NCI-H748 treated with DMSO at 0.1 percent for 48 hours (cell line): ENCODE data around the gene ZNF574.
"Not testable (repeated sequence)": the region's sequence is repeated elsewhere in the genome, so short reads cannot be mapped to it uniquely, and the experiment has no call there.

Experiments used
- DNase-seq: peaks from one replicate; lab custom pipeline; 2025; lab: John Stamatoyannopoulos, UW

ZNF574 gene, protein sequence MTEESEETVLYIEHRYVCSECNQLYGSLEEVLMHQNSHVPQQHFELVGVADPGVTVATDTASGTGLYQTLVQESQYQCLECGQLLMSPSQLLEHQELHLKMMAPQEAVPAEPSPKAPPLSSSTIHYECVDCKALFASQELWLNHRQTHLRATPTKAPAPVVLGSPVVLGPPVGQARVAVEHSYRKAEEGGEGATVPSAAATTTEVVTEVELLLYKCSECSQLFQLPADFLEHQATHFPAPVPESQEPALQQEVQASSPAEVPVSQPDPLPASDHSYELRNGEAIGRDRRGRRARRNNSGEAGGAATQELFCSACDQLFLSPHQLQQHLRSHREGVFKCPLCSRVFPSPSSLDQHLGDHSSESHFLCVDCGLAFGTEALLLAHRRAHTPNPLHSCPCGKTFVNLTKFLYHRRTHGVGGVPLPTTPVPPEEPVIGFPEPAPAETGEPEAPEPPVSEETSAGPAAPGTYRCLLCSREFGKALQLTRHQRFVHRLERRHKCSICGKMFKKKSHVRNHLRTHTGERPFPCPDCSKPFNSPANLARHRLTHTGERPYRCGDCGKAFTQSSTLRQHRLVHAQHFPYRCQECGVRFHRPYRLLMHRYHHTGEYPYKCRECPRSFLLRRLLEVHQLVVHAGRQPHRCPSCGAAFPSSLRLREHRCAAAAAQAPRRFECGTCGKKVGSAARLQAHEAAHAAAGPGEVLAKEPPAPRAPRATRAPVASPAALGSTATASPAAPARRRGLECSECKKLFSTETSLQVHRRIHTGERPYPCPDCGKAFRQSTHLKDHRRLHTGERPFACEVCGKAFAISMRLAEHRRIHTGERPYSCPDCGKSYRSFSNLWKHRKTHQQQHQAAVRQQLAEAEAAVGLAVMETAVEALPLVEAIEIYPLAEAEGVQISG

DNA sequence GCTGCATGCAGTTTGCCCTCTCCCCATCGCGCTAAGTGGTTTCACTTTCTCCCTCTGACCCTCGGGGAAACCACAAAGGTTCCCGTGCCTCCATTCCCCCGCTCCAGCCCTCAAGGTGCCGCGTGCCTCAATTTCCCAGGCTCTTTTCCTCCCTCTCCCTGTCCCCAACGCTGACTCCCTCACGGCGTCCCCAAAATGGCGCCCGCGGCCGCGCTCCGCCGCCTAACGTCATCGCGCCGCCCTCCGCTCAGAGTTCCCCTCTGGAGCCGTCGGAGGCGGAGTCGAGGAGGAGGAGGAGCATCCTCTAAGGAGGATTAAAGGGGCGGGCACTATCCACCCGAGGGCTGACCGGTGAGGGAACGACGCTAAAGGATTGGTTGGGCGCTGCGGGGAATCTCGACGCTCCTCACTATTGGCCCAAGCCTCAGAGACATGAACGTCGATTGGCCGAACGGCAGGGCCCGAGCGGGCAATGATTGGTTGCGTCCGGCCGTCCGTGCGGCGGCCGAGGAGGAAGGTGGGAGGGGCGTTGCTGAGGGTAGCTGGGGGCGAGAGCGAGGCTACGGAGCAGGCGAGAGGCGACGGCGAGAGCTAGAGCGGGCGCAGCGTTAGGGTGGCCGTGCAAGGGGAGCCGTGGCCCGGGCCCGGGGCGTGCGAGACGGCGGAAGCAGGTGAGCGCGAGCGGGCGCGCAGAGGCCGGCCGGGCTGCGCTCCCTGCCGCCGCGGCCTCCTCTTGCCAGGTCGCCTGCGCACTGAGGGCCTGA lies at the start of gene ZNF574:
ZNF574 (plus strand) TSS at position 551 of the 764 bp plus-strand sequence. CDS start 2,441 bp downstream, outside the sequence.
- DNase-seq = peak; percentile 99

DNA sequence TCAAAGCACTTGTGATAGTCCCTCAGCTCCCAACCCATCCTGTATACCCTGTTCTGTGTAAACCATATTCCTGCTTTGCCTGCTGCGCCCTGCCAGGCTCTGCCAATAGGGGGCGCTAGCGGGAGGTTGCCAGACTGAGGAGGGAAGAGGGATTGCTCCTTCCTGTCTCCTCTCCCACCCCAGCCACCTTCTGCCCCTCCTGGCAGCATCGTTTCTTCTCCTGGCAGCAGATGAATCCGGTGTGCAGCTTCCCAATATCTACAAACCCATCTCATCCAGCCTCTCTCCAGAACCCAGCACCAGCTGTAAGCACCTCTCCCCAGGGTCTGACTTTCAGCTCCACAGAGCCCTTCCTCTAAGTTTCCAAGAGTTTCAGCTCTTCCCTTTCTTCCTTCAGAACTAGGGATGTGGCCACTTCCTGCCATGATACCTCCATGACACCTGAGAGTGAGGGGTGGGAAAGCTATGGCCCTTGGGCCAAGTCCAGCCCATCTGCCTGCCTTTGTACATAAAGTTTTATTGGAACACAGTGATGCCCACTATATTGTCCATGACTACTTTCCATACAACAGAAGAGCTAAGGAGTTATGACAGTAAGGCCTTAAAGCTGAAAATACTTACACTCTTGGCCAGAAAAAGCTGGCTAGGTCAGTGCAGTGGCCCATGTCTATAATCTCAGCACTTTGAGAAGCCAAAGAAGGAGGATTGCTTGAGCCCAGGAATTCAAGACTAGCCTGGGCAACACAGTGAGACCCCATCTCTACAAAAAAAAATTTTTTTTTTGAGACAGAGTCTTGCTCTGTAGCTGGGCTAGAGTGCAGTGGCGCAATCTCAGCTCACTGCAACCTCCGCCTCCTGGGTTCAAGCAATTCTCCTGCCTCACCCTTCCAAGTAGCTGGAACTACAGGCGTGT lies 47.4 kb upstream of the ZNF574 start:
- peak; percentile 20 for DNase-seq

DNA sequence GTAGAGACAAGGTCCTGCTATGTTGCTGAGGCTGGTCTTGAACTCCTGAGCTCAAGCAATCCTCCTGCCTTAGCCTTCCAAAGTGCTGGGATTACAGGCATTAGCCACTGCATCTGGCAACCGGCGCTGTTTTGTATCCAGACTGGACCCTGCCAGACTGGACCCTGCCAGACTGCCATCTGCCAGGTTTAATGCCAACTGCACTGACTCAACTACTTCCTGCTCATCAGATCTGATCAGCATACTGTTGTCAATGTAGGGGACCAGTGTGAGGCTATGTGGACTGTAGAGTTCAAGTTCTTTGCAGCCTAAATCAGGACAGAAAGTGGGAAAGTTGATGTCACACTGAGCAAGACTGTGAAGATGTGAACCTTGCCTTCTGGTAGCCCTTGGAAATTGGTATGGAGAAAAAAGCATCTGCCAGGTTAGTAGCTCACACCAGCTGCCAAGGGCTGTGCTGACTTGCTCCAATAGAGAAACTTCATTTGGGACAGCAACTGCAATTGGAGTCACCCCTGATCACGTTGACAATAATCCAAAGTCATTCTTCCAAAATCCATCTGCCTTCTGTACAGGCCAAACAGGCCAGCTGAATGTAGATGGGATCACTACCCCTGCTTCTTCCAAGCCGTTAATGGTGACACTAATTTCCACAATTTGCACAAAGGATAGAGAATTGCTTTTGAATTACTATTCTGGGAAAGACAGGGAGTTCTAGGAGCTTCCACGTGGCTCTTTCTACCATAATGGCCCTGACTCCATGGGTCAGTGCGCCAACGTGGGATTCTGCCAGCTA lies 45.1 kb upstream of the ZNF574 start:
- DNase-seq = no peak

DNA sequence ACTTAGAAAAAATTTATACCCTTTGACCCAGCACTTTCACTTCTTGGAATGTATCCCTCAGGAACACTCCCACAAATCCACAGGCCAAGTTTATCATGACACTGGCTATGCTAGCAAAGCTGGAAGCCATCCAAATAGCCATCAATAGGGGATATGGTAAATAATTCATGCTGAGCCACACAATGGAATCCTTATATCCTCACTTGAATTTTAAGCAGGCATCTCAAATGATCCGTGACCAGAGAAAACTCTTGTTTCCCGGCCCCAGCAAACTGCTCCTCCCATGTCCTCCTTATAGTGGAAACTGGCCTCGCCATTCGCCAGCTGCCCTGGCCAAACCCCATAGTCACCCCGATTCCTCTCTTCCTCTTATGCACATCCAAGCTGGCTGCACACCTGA lies 43.5 kb upstream of the ZNF574 start:
- peak; percentile 98 for DNase-seq

DNA sequence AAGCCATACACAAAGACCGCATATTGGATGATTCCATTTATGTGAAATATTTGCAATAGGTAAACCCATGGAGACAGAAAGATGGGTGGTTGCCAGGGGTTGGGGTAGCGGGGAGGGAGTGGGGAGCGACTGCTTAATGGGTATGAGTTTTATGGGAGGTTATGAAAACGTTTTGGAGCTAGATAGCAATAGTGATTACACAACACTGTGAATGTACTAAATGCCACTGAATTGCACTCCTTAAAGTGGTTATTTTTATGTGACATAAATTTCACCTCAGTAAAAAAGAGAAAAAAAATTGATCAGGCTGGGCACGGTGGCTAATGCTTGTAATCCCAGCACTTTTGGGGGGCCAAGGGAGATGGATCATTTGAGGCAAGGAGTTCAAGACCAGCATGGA lies 42.6 kb upstream of the ZNF574 start:
- no peak for DNase-seq

DNA sequence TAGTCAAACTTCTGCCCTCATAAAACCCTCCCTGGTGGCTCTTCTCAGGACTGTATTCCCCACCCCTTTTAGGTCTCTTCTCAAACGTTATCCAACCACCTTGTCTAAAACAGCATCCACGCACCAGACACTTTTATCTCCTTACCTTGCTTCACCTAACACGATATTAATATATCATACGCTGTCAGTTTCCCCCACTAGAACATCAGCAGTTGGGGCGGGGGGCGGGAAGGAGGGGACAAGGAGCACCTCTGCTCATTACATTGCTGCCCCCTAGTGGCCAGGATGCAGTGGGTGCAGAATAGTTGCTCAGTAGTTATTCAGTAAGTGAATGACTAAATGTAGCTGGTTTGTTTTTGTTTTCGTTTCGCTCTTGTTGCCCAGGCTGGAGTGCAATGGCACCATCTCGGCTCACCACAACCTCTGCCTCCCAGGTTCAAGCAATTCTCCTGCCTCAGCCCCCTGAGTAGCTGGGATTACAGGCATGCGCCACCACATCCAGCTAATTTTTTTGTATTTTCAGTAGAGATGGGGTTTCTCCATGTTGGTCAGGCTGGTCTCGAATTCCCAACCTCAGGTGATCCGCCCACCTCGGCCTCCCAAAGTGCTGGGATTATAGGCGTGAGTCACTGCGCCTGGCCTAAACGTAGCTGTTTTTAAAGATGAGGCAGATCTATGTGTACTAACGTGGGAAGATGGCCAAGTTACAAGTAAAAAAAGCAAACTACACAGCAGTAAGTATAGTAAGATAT lies 41.1 kb upstream of the ZNF574 start:
- DNase-seq = peak; percentile 47

DNA sequence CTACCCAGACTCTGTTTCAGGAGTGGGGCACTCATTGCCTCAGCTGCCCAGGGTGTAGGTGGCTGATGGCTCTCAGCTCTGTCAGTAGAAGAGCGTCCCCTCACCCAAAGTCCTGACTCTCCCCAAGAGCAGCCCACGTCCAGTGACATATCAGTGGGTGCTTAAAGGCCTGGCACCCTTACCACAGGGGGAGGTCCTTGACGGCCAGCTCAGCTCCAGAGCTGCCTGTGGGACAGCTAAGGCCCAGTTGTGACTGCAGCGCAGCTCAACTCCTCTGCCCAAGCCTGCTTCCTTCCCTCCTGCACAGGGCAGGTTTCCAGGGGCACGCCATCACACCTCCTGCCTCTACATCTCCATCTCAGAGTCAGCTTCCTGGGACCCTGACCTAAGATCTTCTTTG lies 38.3 kb upstream of the ZNF574 start:
- DNase-seq = no peak

DNA sequence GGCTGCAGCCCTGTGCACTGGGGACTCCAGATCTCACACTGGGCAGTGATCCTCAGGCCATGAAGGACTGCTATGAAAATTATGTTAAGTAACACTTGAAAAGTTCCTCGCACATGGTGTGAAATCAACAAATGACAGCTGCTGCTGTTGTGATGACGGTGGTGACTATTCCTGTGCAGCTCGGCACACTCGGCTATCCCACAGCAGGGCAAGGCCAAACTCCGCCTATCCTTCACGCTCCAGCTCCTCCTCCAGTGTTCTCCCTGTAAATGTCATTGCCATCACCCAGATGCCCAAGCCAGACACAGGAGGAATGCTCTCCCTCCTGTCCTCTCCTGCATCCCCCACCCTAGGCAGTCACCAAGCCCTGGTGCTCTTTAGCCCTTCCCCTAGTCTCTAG lies 37.3 kb upstream of the ZNF574 start:
- DNase-seq = no peak

DNA sequence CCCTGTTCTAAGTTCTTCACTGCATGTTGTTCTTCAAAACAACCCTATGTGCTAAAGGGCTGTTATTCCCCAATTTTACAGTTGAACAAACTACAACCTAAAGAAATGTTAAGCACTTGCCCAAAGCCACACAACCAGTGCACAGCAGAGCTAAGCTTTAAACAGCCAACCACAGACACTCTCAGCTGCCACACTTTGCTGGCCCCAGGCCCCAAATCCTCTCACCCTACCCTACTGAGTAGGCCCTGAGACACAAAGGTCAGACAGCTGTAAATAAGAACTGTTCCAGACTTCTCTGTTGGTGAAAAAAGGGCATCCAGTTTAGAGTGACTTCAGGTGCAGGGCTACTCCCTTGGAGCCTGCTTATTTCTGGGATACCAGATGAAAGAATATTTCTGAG lies 35.9 kb upstream of the ZNF574 start:
- DNase-seq = no peak

DNA sequence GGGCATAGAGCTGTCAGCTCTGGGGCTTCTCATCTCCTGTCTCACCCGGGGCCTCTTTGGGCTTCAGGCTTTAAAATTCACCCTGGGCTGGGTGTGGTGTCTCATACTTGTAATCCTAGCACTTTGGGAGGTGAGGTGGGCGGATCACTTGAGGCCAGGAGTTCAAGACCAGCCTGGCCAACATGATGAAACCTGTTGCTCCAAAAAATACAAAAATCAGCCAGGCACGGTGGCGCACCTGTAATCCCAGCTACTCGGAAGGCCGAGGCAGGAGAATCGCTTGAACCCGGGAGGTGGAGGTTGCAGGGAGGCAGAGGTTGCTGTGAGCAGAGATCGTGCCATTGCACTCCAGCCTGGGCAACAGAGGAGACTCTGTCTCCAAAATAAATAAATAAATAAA lies 35.5 kb upstream of the ZNF574 start:
- not testable (repeated sequence) for DNase-seq

DNA sequence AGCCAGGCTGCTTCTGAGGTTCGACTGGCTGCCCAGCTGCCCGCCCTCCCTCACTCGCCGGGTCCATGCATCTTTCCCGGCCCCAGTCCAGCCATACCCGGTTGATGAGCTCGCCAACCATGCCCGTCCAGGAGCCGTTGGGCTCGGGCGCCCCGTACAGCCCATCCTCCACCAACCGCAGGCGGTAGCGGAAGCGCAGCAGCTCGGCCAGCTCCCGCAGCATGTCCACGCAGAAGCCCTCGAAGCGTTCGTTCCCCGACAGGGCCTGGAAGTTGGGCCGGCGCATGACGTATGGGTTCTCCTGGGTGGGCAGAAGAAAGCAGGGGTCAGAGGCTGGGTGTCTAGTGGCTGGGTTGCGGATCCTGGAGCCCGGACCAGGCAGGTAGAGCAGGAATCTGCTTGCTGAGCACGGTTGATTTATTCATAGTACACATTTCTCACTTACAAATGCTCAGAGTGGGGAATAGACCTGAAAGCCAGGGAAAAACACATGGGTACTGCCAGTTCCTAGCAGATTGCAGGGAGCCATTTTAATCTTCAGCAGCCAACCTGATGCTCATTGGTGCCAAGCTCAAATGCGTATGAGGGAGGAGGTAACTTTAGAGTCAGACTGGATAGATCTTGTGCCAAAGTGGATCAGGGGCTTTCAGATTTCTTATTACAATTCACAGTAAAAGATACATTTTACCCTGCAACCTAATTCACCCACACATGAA lies 33.4 kb upstream of the ZNF574 start:
- DNase-seq = no peak

DNA sequence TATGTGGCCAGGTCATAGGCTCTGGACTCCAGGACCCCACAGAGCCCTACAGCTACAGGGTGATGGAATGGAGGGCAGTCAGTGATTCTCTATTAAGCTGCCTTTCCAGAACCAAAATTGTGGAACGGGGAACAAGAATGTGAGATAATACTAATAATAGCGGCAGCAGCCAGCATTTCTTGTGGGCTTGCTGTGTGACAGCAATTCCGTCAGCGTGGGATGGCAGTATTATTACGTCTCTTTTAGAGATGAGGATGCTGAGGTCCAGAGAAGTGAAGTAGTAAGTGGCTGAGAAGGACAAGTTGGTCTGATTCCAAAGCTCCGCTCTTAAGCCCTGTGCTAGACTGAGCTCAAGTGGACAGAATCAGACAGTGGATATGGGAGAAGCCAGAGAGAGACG lies 30.4 kb upstream of the ZNF574 start:
- DNase-seq = no peak

DNA sequence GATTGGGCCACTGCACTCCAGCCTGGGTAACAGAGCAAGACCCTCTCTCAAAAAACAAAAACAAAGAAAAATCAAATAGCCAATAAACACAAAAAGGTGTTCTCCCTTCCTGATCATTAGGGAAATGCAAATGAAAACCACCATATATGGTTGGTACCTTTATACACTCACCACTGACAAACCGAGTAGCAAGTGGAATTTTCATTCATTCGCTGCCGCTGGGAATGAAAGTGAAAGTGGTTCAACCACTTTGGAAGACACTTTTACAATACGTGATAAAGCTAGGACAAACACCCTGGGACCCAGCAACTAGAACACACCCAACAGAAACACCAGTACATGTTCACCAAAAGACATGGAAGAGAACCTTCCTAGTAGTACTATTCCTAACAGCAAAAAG lies 27.0 kb upstream of the ZNF574 start:
- peak; percentile 18 for DNase-seq

DNA sequence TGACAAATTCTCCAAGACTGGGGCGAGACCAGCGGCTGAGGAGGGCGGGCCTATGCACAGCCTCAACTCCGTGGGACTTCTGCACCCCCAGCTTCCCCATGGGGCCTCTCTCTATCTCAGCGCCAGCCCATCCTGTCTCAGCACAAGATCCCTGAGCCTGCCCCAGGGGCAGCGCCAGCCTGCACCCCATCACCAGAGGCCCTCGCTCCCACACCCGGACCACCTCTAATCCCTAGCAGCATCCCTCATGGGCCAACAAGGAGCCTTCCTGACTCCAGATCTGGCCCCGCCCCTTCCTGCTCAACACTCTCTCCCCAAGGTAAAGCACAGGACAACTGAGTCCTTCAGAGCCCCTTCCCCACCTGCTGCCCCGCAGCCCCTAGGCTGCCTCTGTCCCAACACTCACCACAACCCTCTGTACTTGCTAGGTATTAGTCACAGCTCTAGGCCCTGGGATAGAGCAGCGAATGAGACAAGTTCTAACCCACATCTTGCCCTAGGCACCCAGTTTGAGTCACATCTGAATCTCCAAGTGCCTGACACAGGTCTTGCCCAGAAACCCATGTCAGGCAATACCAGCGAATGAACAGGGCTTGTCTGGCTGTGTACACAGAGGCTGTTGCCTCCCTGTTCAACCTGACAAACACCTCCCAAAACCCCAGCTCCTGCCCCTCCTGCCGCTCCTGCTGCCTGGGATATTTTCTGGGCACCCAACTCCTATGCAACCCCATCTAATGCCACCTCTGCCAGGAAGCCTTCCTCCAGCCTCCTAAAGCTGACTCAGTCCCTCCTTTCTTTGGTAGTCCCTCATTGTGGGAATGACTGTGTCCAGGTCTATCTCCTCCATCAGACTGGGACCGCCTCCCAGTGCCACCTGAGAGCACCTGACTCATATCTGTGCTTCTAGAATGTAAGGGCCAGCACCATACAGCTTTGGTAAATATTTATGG lies 24.5 kb upstream of the ZNF574 start:
- DNase-seq = no peak

DNA sequence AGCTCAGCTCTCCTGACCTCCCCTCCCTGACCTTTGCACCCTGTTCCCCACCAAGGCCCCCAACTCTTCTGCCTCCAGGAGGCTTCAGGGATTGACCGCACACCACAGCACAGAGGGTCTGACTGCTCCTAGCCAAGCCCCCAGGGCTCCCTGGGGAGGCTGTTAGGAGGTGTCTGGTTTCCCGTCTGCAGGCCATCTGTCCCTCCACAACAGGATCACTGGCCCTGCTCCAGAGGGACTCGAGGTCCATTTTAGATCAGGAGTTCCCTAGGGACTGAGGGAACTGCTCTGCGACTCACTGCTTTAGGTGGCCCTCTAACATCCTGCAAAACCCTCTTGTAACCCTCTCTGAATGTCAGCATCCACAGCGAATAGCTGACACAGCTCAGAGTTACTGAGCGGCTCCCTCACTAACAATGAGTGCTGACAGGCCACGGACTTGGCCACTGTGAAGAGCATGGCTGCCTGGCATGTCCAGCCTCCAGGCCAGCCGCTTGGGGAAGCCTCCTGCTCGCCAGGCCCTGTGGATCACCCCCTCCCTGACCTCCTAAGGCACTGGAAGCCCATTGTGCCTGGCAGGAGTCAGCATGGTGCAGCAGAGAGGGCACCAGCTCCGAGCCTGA lies 23.6 kb upstream of the ZNF574 start:
- DNase-seq = no peak

DNA sequence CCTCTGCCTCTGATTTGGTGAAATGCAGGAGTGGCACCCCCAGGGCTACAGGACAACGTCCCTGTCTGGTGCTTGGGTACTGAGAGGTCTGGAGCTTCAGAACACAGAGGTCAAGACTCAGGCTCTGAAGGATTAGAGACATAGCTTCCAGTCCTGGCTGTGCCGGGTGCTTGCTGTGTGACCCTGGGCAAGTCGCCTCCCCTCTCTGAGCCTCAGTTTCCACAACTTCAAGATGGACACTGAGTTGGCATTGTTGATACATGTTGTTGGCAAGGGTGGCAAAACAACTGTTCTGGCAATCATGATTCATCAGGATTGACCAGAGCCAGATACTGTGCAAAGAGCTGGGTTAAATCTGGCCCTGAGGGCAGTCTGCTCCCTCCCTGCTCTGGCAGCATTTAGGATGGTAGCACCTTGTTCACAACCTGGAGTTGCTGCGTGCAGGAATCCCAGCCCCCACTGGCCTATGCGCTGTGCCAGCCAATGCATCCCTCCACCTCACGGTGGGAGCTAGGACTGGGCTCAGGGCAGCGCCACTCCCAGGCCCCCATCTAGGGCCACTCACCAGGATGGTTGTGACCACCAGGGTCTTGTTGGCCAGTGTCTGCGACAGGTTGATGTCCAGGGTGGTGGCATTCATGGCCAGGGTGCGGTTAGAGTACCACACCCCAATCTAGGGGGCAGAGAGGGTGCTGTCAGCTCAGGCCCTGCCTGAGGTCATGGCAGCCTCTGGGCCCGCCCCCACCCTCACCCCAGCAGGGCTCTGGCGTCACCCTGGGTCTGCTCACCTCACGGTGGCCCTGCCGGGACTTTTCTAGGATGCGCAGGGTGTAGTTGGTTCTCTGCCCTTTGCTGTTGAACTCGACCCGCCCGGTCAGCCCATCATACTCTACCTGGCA lies 22.7 kb upstream of the ZNF574 start:
- DNase-seq = no peak
